Brain pericyte (primary cell): Measurements from ENCODE around the gene S100Z.

ENCODE experiments used
- DNase-seq: peaks from one replicate; pipeline ENCODE4 v3.0.0-alpha.2; 2012; ENCODE audit warnings: low read depth, low spot score

Gene S100Z

DNA sequence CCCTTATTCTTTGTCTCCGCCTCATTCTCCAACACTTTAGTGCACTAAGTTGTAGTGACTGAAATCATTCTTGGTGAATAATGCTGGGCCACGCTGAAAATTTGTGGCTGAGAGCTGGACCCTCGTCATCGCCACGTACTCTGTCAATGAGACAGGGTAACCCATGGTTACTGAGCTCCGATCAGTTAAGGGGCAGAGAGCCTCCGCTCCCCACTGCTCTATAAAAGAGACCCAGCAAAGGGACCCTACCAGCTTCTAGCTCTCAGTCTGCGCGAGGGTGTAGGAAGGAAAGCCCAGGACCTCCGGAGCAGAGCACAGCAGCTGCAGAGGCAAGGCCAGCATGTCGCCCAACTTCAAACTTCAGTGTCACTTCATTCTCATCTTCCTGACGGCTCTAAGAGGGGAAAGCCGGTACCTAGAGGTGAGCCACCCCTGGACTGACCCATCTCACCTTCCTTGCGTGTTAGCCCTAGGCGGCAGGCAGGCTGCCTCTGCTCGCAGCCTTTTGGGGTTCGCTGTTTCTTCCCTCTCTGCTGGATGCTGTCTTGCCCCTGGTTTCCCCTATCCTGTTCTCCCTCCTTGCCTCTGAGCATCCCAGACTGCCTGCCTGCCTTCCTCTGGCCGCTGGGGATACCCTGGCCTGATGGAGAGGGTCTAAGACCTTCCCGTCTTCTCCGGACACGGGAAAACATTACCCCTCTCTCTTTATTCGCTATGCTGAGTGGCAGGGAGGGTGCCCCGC, 103.2 kb downstream of the S100Z start, which contains the start of gene CRHBP:
Gene CRHBP (plus strand): TSS at position 251 of the 742 bp plus-strand sequence. CDS start 90 bp downstream, at position 341.
- no peak for DNase-seq

DNA sequence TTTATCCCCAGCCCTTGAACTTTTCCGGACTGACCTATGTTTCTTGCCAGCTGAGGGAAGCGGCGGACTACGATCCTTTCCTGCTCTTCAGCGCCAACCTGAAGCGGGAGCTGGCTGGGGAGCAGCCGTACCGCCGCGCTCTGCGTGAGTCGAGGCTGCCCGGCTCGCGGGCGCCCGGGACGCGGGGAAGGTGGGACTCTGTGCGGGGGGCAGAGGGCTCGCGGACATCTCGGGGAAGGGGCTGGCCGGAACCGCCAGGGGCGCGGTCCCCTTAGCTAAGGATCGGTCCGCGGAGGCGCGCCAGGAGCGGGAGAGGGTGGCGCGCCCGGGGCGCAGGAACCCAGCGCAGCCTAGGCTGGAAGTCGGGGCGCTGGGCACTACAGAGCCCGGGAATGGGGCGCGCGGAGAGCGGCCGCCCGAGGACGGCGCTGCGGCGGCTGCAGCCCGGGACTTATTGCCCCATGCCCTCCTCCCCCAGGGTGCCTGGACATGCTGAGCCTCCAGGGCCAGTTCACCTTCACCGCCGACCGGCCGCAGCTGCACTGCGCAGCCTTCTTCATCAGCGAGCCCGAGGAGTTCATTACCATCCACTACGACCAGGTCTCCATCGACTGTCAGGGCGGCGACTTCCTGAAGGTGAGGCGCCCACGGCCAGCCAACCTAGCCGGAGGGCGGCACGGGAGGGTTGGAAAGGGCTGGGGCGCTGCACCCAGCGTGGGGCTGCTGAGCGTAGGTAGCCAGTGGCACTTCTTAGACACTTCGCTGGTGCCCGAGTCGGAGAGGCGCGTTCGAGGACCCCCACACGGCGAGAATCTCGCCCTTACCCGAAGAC, 104.0 kb downstream of the S100Z start:
- peak; percentile 11 for DNase-seq

DNA sequence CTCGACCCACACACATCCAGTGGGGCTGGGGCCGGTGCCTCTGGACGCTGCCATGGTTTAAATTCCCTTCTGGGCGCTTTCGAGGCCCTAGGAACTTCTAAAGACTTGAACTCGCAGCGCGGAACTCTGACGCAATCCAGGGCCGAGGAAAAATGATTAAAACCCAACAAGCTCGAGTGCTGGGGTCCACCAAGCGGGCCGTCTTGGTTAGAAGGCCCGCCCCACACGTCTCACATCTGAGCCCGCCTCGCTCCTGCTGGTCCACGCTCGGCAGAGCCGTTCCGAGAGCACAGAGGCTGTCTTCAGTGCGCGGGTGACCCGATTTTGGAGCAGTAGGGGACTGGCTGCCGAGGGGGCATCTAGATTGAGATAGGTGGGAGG, 104.6 kb downstream of the S100Z start:
- DNase-seq = no peak

DNA sequence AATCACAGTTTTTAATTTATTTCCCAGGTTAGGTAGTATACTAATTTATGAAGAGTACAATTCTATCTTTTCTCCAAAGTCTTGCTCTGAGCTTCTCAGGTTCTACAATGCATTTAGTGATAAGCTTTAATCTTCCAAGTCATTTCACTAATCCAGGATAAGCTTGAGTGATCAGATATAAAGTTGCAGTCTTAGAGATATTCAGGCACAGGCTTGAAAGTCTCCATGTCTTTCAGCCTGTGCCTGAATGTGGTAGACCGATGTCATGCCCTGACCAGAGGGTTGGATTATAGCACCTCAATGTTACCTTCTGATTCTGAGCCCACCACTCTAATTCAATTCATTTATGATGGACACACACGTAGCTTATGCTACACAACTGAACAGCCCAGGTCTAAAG, 106.2 kb downstream of the S100Z start:
- no peak for DNase-seq

DNA sequence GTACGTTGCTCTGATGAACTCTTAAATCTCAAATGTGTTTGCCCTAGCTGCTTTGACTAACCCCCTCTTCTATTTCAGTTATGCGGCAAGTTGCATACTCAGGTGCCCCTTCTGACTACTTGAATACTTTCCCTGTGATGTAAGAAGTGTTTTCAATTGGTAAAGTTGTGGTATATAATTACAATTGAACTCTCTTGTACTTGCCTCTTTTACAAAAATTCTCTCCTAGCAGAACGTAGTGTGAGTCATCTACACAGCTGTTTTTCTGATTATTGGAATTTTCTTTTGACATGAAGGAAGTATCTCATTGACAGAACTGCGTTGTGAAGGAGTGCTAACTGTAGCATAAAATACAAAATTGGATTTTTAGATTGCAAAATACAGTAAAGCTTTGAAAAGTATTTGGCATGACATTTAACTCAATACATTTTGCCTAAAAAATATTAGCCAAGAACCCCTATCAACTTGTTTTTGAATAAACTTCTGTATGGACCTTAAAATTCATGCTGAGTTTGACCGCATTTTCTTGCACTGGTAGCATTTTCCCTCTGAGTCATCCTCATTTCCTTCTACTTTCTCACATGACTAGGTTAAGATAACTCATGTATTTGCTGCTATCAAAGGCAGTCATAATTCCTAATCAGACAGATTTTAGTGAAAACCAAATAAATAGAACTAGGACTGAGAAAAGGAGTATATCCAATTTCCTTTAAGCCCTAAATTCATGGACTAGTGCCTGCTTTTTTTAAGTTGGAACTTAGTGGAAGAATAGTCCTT, 109.4 kb downstream of the S100Z start:
- DNase-seq = peak; percentile 51

DNA sequence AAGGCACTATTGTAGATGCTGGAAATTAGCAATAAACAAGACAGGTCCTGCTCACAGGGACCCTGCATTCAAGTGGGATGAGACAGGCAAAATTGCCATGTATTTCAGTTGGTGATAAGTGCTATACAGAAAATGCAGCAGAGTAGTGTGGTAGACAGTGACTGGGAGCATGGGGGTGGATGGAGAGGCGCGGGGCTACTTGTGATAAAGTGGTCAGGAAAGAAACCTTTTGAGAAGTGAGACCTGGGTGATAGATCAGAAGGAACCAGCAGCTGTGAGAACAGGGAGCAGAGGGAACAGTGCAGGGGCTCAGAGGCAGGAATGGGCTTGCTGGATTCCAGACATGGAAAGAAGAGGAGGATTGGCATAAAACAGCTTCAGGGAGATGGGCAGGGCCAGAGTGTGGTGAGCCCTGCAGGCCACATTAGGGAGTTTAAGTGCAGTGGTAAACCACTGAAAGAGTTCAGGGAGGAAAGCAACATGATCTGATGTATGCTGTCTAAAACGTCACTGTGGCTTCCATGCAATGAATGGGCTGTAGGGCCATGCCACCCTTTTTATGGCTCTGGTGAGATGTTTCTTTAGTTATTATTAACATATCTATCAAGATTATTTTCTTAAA, 110.3 kb downstream of the S100Z start:
- no peak for DNase-seq

DNA sequence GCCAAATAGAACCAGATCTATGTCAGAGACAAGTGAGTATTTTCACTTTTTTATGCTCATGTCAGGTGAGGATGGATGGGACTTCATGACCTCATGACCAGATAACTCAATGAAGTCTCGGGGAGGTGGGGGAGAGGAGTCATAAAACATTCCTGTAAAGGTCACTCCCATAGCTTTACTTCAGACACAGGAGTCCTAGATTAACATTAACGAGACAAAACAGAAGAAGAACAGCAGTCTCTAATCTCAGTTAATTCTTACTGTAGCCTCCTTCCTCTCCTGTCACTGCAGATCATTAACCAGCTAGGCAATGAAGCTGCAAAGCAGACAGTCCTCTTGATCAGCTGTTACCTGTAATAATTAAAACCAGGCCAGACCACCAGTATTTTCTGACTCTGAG, 114.2 kb downstream of the S100Z start:
- DNase-seq = no peak
